ENCODE data around the gene ZNF213. TPM values are rescaled to one million over a fixed set of nuclear protein-coding genes. Genes with fewer than 3 reads are reported as not detected.

ZNF213 gene
- total and polyA plus RNA-seq, 2 experiments from 2014 or later: 3.4 to 4.0 TPM

DNA sequence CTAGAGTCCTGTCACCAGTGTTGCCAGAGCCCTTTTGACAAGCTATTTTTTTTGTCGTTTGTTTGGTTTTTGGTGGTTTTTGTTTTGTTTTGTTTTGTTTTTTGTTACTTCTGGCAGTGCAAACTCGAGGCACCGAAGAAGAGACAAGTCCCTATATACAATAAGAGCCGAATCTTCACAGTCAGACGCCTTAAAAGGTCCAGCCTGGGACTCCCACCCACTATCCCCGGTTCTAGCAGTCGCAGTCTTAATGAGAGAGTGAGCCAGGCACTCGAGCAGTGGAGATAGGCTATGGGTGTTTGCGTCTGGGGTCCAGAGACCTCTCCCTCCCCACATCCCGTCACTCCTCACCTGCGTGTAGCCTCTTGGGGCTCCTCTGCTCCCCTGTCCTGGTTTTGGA lies 55.0 kb downstream of the ZNF213 start:
- peaks cover 12% of the 10 kb centered on the region for H3K4me1 ChIP-seq (ENCODE audit: insufficient read depth)
- peaks cover 68% of the 10 kb centered on the region for H3K27me3 ChIP-seq
- H4K20me1 ChIP-seq (ENCODE audit: insufficient read depth, poor library complexity, severe bottlenecking): no peaks in the 10 kb centered on the region
- no peak overlapping the region for H2AFZ ChIP-seq
- no peak for TF ChIP-seq EZH2phosphoT487 (IDR thresholded peaks at IDR 0.05; ENCODE audit: low read depth, severe bottlenecking, unreplicated experiment)
- TF ChIP-seq EZH2 (IDR thresholded peaks at IDR 0.05; ENCODE audit: borderline replicate concordance): no peak
- TF ChIP-seq, protein P1, sequence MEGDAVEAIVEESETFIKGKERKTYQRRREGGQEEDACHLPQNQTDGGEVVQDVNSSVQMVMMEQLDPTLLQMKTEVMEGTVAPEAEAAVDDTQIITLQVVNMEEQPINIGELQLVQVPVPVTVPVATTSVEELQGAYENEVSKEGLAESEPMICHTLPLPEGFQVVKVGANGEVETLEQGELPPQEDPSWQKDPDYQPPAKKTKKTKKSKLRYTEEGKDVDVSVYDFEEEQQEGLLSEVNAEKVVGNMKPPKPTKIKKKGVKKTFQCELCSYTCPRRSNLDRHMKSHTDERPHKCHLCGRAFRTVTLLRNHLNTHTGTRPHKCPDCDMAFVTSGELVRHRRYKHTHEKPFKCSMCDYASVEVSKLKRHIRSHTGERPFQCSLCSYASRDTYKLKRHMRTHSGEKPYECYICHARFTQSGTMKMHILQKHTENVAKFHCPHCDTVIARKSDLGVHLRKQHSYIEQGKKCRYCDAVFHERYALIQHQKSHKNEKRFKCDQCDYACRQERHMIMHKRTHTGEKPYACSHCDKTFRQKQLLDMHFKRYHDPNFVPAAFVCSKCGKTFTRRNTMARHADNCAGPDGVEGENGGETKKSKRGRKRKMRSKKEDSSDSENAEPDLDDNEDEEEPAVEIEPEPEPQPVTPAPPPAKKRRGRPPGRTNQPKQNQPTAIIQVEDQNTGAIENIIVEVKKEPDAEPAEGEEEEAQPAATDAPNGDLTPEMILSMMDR (IDR thresholded peaks at IDR 0.05; ENCODE audit: poor library complexity): no peak
- H3K4me2 ChIP-seq: peak overlapping the region; percentile 91
- DNase-seq (ENCODE audit: low spot score): no peak
- peak overlapping the region; percentile 73 for H3K4me3 ChIP-seq
- H3K9me3 ChIP-seq (ENCODE audit: low read depth): no peaks in the 10 kb centered on the region
- WGBS (ENCODE audit: low lambda C conversion rate, missing lambda C conversion rate): 27% methylated on average over 11 of the region's 11 CpGs
- H3K27ac ChIP-seq: no peak overlapping the region
- H3K36me3 ChIP-seq (replicated peaks; ENCODE audit: insufficient read depth, low read depth): no peaks in the 10 kb centered on the region
- H3K79me2 ChIP-seq: no peaks in the 10 kb centered on the region
- H3K9me2 ChIP-seq (replicated peaks; ENCODE audit: insufficient read depth): no peaks in the 10 kb centered on the region

DNA sequence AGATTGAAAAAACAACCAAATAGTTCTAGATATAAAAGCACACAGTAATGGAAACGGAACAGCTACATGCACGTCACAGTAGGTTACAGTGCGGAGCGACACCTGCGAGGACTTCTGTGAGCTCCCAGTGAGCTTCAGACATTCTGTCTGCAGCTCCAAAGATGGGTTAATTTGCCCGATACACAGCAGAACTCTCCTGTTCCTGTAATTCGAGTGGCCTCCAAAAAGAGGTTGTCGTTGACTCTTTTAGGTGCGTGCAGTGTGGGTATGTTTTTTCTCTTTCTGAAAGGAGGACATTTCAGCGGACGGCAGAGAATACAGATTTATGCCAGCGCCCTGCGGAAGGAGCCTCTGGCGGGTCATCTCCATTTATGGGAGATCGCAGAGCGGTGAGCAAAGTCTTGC lies 56.1 kb downstream of the ZNF213 start:
- peak overlapping the region; percentile 71 for H3K4me2 ChIP-seq
- H4K20me1 ChIP-seq (ENCODE audit: insufficient read depth, poor library complexity, severe bottlenecking): no peaks in the 10 kb centered on the region
- no peaks in the 10 kb centered on the region for H3K9me2 ChIP-seq (replicated peaks; ENCODE audit: insufficient read depth)
- H3K27me3 ChIP-seq: peaks cover 64% of the 10 kb centered on the region
- no peak for DNase-seq (ENCODE audit: low spot score)
- no peak overlapping the region for H3K4me3 ChIP-seq
- no peaks in the 10 kb centered on the region for H3K79me2 ChIP-seq
- no peaks in the 10 kb centered on the region for H3K36me3 ChIP-seq (replicated peaks; ENCODE audit: insufficient read depth, low read depth)
- H3K27ac ChIP-seq: no peak overlapping the region
- TF ChIP-seq EZH2phosphoT487 (IDR thresholded peaks at IDR 0.05; ENCODE audit: low read depth, severe bottlenecking, unreplicated experiment) (no peak), EZH2 (IDR thresholded peaks at IDR 0.05; ENCODE audit: borderline replicate concordance) (peak; percentile 47)
- TF ChIP-seq, protein P1 (IDR thresholded peaks at IDR 0.05; ENCODE audit: poor library complexity): no peak
- peaks cover 12% of the 10 kb centered on the region for H3K4me1 ChIP-seq (ENCODE audit: insufficient read depth)
- WGBS (ENCODE audit: low lambda C conversion rate, missing lambda C conversion rate): 4% methylated on average over 16 of the region's 16 CpGs
- peak overlapping the region; percentile 45 for H2AFZ ChIP-seq
- no peaks in the 10 kb centered on the region for H3K9me3 ChIP-seq (ENCODE audit: low read depth)

Small RNAs within 50 kb of the gene (small RNA-seq; reads per million reads assigned to genes)
- not detected for gene RNU1-22P

Other genes starting within 250 kb of the ZNF213 start
- gene FLYWCH1, start 223.1 kb upstream of the ZNF213 start, total RNA-seq: 11.7 and 14.6 TPM in 2 replicates
- gene FLYWCH1, start 223.1 kb upstream of the ZNF213 start, polyA plus RNA-seq: 16.9 and 17.1 TPM in 2 replicates
- gene KREMEN2, start 170.8 kb upstream of the ZNF213 start, total RNA-seq: 0.52 and 3.6 TPM in 2 replicates
- gene KREMEN2, start 170.8 kb upstream of the ZNF213 start, polyA plus RNA-seq: 4.9 and 5.8 TPM in 2 replicates
- 2.8 and 4.5 TPM in 2 replicates for gene PAQR4, start 165.7 kb upstream of the ZNF213 start, total RNA-seq
- gene PAQR4, start 165.7 kb upstream of the ZNF213 start, polyA plus RNA-seq: 3.7 and 8.3 TPM in 2 replicates
- 5.5 and 7.7 TPM in 2 replicates for gene PKMYT1, start 154.6 kb upstream of the ZNF213 start, total RNA-seq
- gene PKMYT1, start 154.6 kb upstream of the ZNF213 start, polyA plus RNA-seq: 17.1 and 21.0 TPM in 2 replicates
- gene CLDN9, start 122.1 kb upstream of the ZNF213 start, total RNA-seq: 2.0 and 3.5 TPM in 2 replicates
- 8.9 and 9.0 TPM in 2 replicates for gene CLDN9, start 122.1 kb upstream of the ZNF213 start, polyA plus RNA-seq
- gene CLDN6, start 116.8 kb upstream of the ZNF213 start, total RNA-seq: 258 and 297 TPM in 2 replicates
- gene CLDN6, start 116.8 kb upstream of the ZNF213 start, polyA plus RNA-seq: 568 and 574 TPM in 2 replicates
- 126 and 127 TPM in 2 replicates for gene TNFRSF12A, start 114.7 kb upstream of the ZNF213 start, total RNA-seq
- 385 and 452 TPM in 2 replicates for gene TNFRSF12A, start 114.7 kb upstream of the ZNF213 start, polyA plus RNA-seq
- 19.7 and 35.7 TPM in 2 replicates for gene HCFC1R1, start 111.1 kb upstream of the ZNF213 start, total RNA-seq
- gene HCFC1R1, start 111.1 kb upstream of the ZNF213 start, polyA plus RNA-seq: 158 and 201 TPM in 2 replicates
- 35.6 and 41.2 TPM in 2 replicates for gene THOC6, start 111.0 kb upstream of the ZNF213 start, total RNA-seq
- gene THOC6, start 111.0 kb upstream of the ZNF213 start, polyA plus RNA-seq: 79.4 and 86.2 TPM in 2 replicates
- 10.0 and 12.3 TPM in 2 replicates for gene BICDL2, start 98.1 kb upstream of the ZNF213 start, total RNA-seq
- 11.8 and 12.8 TPM in 2 replicates for gene BICDL2, start 98.1 kb upstream of the ZNF213 start, polyA plus RNA-seq
- 0.60 TPM in 1 of 2 replicates, not detected in the other for gene MMP25, start 88.5 kb upstream of the ZNF213 start, total RNA-seq
- 6.3 and 8.7 TPM in 2 replicates for gene MMP25, start 88.5 kb upstream of the ZNF213 start, polyA plus RNA-seq
- gene IL32, start 69.4 kb upstream of the ZNF213 start, total RNA-seq: 82.0 and 110 TPM in 2 replicates
- gene IL32, start 69.4 kb upstream of the ZNF213 start, polyA plus RNA-seq: 124 and 131 TPM in 2 replicates
- not detected in 2 replicates for gene ZSCAN10, start 35.7 kb upstream of the ZNF213 start, total RNA-seq
- gene ZSCAN10, start 35.7 kb upstream of the ZNF213 start, polyA plus RNA-seq: not detected in 2 replicates
- gene ZNF205, start 22.4 kb upstream of the ZNF213 start, total RNA-seq: 10.0 and 12.3 TPM in 2 replicates
- 12.6 and 13.2 TPM in 2 replicates for gene ZNF205, start 22.4 kb upstream of the ZNF213 start, polyA plus RNA-seq
- not detected in 2 replicates for gene OR1F1, start 53.2 kb downstream of the ZNF213 start, total RNA-seq
- 0.61 TPM in 1 of 2 replicates, not detected in the other for gene OR1F1, start 53.2 kb downstream of the ZNF213 start, polyA plus RNA-seq
- gene ZNF200, start 100.1 kb downstream of the ZNF213 start, total RNA-seq: 7.9 and 12.5 TPM in 2 replicates
- gene ZNF200, start 100.1 kb downstream of the ZNF213 start, polyA plus RNA-seq: 4.6 and 6.0 TPM in 2 replicates
- gene MEFV, start 121.6 kb downstream of the ZNF213 start, total RNA-seq: 0.13 TPM in 1 of 2 replicates, not detected in the other
- gene MEFV, start 121.6 kb downstream of the ZNF213 start, polyA plus RNA-seq: 0.55 TPM in 1 of 2 replicates, not detected in the other
- 39.7 and 47.5 TPM in 2 replicates for gene ZNF263, start 148.5 kb downstream of the ZNF213 start, total RNA-seq
- gene ZNF263, start 148.5 kb downstream of the ZNF213 start, polyA plus RNA-seq: 25.0 and 33.2 TPM in 2 replicates
- gene TIGD7, start 170.4 kb downstream of the ZNF213 start, total RNA-seq: 6.8 and 9.4 TPM in 2 replicates
- gene TIGD7, start 170.4 kb downstream of the ZNF213 start, polyA plus RNA-seq: 5.1 and 9.7 TPM in 2 replicates
- gene ZNF75A, start 170.5 kb downstream of the ZNF213 start, total RNA-seq: 21.9 and 25.9 TPM in 2 replicates
- gene ZNF75A, start 170.5 kb downstream of the ZNF213 start, polyA plus RNA-seq: 24.9 and 33.0 TPM in 2 replicates
- not detected in 2 replicates for gene OR2C1, start 220.9 kb downstream of the ZNF213 start, total RNA-seq
- gene OR2C1, start 220.9 kb downstream of the ZNF213 start, polyA plus RNA-seq: 0.34 TPM in 1 of 2 replicates, not detected in the other